ENCODE data around the gene BIK.

DNA sequence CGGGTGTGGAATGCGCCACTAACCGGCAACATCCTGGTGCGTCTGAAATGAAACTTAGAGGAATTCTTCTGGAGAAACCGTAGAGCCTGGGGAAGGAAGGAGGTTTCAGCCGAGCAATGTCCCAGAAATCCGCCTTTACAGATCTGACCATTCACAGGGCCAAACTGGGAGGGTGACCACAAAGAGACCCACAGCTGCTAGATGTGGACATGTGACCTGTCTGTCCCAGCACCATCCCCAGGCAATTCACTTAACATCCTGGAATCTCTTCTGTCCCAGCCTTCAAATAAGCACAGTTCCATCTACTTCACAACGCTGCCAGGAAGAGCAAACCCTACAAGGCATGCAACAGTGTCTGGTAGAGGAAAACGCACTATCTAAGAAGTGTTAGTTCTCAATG, 22.9 kb downstream of the BIK start:
- TF ChIP-seq, protein P1, sequence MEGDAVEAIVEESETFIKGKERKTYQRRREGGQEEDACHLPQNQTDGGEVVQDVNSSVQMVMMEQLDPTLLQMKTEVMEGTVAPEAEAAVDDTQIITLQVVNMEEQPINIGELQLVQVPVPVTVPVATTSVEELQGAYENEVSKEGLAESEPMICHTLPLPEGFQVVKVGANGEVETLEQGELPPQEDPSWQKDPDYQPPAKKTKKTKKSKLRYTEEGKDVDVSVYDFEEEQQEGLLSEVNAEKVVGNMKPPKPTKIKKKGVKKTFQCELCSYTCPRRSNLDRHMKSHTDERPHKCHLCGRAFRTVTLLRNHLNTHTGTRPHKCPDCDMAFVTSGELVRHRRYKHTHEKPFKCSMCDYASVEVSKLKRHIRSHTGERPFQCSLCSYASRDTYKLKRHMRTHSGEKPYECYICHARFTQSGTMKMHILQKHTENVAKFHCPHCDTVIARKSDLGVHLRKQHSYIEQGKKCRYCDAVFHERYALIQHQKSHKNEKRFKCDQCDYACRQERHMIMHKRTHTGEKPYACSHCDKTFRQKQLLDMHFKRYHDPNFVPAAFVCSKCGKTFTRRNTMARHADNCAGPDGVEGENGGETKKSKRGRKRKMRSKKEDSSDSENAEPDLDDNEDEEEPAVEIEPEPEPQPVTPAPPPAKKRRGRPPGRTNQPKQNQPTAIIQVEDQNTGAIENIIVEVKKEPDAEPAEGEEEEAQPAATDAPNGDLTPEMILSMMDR (IDR thresholded peaks at IDR 0.05) = no peak
- TF ChIP-seq POLR2A (IDR thresholded peaks at IDR 0.05) = no peak
